Nephron (organoid): ENCODE data around the gene WDTC1.

ENCODE experiments used
- H3K27ac Mint-ChIP-seq, 3 experiments: 2 replicates each; pipeline ENCODE4 v1.8.0; 2020; ENCODE audit warnings: mixed read lengths in 3 of 3, mild to moderate bottlenecking in 2 of 3, moderate library complexity in 1 of 3
- H3K27me3 Mint-ChIP-seq: 2 replicates; pipeline ENCODE4 v1.8.0; 2021; ENCODE audit warnings: low read depth, mild to moderate bottlenecking, moderate library complexity, mixed read lengths
- H3K36me3 Mint-ChIP-seq: 2 replicates; pipeline ENCODE4 v1.8.0; 2020; ENCODE audit warnings: low read depth, mixed read lengths
- H3K4me1 Mint-ChIP-seq: 2 replicates; pipeline ENCODE4 v1.8.0; 2020; ENCODE audit warnings: mixed read lengths
- H3K4me3 Mint-ChIP-seq, 3 experiments: 2 replicates each; pipeline ENCODE4 v1.8.0; 2020; ENCODE audit warnings: mild to moderate bottlenecking in 3 of 3, mixed read lengths in 3 of 3, moderate library complexity in 2 of 3
- H3K9me3 Mint-ChIP-seq: 2 replicates; pipeline ENCODE4 v1.8.0; 2020; ENCODE audit warnings: mixed read lengths
- TF ChIP-seq, protein P1 (sequence below), 3 experiments: fragments of 200-600 bp; sonication (generic); IDR thresholded peaks; one replicate each; pipeline ENCODE4 v1.5.0; 2021; ENCODE audit warnings: antibody characterized with exemption in 3 of 3; ENCODE audit not compliant: unreplicated experiment in 3 of 3

Gene WDTC1

DNA sequence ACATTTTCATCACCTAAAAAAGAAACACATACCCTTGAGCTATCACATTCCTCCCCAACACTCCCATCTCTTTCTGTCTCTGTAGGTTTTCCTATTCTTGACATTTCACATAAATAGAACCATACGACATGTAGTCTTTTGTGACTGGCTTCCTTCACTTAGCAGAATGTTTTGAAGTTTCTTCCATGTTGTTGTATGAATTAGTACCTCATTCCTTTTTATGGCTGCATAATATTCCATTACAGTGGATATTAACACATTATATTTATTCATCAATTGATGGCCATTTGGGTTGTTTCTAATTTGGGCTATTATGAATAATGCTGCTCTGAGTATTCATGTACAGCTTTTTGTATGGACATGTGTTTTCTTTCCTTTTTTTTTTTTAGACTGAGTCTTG lies 11.8 kb downstream of the WDTC1 start:
- no peak overlapping the region for H3K27ac Mint-ChIP-seq
- H3K27me3 Mint-ChIP-seq: no peaks in the 10 kb centered on the region
- TF ChIP-seq, protein P1, sequence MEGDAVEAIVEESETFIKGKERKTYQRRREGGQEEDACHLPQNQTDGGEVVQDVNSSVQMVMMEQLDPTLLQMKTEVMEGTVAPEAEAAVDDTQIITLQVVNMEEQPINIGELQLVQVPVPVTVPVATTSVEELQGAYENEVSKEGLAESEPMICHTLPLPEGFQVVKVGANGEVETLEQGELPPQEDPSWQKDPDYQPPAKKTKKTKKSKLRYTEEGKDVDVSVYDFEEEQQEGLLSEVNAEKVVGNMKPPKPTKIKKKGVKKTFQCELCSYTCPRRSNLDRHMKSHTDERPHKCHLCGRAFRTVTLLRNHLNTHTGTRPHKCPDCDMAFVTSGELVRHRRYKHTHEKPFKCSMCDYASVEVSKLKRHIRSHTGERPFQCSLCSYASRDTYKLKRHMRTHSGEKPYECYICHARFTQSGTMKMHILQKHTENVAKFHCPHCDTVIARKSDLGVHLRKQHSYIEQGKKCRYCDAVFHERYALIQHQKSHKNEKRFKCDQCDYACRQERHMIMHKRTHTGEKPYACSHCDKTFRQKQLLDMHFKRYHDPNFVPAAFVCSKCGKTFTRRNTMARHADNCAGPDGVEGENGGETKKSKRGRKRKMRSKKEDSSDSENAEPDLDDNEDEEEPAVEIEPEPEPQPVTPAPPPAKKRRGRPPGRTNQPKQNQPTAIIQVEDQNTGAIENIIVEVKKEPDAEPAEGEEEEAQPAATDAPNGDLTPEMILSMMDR (IDR thresholded peaks at IDR 0.05; ENCODE audit: unreplicated experiment in 3 of 3): no peak
- H3K4me1 Mint-ChIP-seq: no peaks in the 10 kb centered on the region
- peaks cover 2% of the 10 kb centered on the region for H3K9me3 Mint-ChIP-seq
- H3K4me3 Mint-ChIP-seq: no peak overlapping the region
- H3K36me3 Mint-ChIP-seq: peaks cover 33% of the 10 kb centered on the region

DNA sequence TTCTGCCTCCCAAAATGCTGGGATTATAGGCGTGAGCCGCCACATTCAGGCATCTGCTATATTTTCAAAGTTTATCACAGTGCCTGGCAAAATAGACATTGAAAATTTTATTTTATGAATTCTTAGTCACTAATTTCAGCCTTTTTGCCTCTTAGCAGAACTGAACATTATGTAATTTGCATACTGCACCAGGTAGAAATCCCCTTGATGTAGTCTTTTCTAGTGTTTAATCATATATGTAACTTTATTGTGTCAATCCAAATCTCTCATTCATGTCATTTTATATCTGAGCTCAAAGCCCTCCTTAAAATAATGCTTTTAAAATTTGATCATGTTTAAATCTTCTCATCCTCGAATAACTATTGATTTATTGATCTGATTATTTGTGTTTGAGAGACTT lies 19.2 kb downstream of the WDTC1 start:
- TF ChIP-seq, protein P1 (IDR thresholded peaks at IDR 0.05; ENCODE audit: unreplicated experiment in 3 of 3): no peak
- Mint-ChIP-seq H3K27ac (no peak overlapping the region), H3K27me3 (no peaks in the 10 kb centered on the region), H3K4me3 (no peak overlapping the region), H3K9me3 (peaks cover 2% of the 10 kb centered on the region), H3K36me3 (peaks cover 20% of the 10 kb centered on the region), H3K4me1 (no peaks in the 10 kb centered on the region)

DNA sequence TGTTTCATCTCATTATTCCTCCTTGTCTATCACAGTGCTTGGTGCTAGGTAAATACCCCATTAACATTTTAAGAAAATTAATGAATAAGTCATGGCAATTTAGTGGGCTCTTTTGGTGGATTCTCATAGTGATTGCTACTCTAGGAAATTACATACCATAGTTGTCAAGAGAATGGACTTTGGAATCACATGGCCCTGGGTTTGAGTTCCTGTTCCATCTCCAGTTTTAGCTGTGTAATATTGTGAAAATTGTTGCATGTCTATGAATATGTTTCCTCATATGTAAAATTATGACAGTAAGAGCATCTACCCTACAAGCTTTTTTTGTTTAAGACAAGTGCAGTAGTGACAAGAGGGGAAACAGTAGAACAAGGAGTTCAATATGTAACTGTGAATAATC lies 20.7 kb downstream of the WDTC1 start:
- no peak overlapping the region for H3K4me3 Mint-ChIP-seq
- H3K27me3 Mint-ChIP-seq: no peaks in the 10 kb centered on the region
- TF ChIP-seq, protein P1 (IDR thresholded peaks at IDR 0.05; ENCODE audit: unreplicated experiment in 3 of 3): no peak
- peaks cover 15% of the 10 kb centered on the region for H3K36me3 Mint-ChIP-seq
- H3K4me1 Mint-ChIP-seq: no peaks in the 10 kb centered on the region
- H3K9me3 Mint-ChIP-seq: no peaks in the 10 kb centered on the region
- H3K27ac Mint-ChIP-seq: no peak overlapping the region

DNA sequence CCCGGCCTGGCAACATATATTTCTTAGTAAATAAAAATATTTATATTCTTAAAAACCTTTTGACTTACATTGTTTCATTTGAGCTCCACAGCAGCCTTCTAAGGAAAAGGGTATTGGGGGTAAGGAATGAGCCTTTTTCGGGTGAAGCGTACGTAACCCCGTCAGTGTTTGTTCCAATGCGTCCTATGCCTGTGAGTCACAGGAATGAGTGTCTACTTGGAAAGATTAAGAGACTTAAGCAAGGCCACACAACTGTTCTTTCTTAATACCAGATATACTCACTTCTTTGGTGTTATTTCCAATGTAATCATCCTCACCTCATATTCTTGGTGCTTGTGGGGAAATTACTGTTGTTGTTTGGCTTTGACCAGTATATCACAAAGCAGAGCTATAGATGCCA lies 22.7 kb downstream of the WDTC1 start:
- TF ChIP-seq, protein P1 (IDR thresholded peaks at IDR 0.05; ENCODE audit: unreplicated experiment in 3 of 3): no peak
- Mint-ChIP-seq H3K27me3 (no peaks in the 10 kb centered on the region), H3K36me3 (peaks cover 27% of the 10 kb centered on the region), H3K4me1 (no peaks in the 10 kb centered on the region), H3K9me3 (no peaks in the 10 kb centered on the region), H3K4me3 (no peak overlapping the region), H3K27ac (no peak overlapping the region)

DNA sequence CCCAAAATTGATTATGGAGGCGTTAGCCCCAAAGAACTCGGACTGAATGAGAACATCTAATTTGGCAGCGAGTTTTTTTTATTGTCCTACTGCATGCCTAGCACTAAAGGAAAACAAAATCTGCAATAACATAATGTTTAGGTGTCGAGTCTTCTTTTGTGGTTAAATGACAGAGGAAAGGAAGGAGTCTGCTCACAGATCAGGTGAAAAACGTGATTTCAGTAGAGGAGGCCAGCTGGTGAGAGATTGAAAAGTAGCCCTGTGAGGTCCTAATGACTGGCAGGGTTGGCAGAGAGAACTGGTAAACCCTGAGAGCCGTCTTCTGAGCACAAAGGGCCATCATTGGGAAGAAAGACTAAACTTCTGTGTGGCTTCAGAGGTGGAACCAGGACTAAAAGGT lies 24.2 kb downstream of the WDTC1 start:
- H3K4me3 Mint-ChIP-seq: no peak overlapping the region

DNA sequence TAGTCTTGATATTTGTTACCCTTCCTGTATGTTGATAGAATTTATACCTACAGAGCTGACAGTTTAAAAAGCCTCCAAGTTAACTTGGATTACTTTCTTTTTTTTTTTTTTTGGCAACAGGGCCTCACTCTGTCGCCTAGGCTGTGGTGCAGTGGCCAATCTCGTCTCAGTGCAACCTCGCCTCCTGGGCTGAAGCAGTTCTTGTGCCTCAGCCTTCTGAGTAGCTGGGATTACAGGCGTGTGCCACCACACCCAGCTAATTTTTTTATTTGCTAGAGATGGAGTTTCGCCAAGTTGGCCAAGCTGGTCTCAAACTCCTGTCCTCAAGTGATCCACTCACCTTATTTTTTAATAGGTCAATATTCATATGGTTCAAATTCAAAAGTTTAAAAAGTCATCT lies 32.7 kb downstream of the WDTC1 start:
- H3K4me1 Mint-ChIP-seq: no peaks in the 10 kb centered on the region
- H3K4me3 Mint-ChIP-seq: no peak overlapping the region
- TF ChIP-seq, protein P1 (IDR thresholded peaks at IDR 0.05; ENCODE audit: unreplicated experiment in 3 of 3): no peak
- peaks cover 48% of the 10 kb centered on the region for H3K36me3 Mint-ChIP-seq
- H3K9me3 Mint-ChIP-seq: no peaks in the 10 kb centered on the region
- no peaks in the 10 kb centered on the region for H3K27me3 Mint-ChIP-seq
- H3K27ac Mint-ChIP-seq: no peak overlapping the region

More for the DNA sequence above, 24.2 kb downstream of the WDTC1 start:
- H3K4me1 Mint-ChIP-seq: no peaks in the 10 kb centered on the region
- H3K27me3 Mint-ChIP-seq: no peaks in the 10 kb centered on the region
- no peak overlapping the region for H3K27ac Mint-ChIP-seq
- no peaks in the 10 kb centered on the region for H3K9me3 Mint-ChIP-seq
- H3K36me3 Mint-ChIP-seq: peaks cover 33% of the 10 kb centered on the region
- TF ChIP-seq, protein P1 (IDR thresholded peaks at IDR 0.05; ENCODE audit: unreplicated experiment in 3 of 3): no peak
